Esophagus squamous epithelium (tissue), 4 donors: Measurements from ENCODE around the gene RHBDD1.

Experiments used
- CTCF ChIP-seq, 6 experiments: fragments of 450-650 bp in 4 of 6; fragments of 200-600 bp in 2 of 6; sonication (generic) in 2 of 6; IDR thresholded peaks; one replicate each; pipeline ENCODE4 v1.5.1; 2016 to 2019; ENCODE audit warnings: antibody characterized with exemption in 6 of 6, mild to moderate bottlenecking in 4 of 6, moderate library complexity in 4 of 6
- POLR2A ChIP-seq, 4 donors: fragments of 450-650 bp; IDR thresholded peaks; one replicate each; pipeline ENCODE4 v1.6.1; 2017; ENCODE audit warnings: antibody characterized with exemption in 4 of 4, mild to moderate bottlenecking in 4 of 4, moderate library complexity in 3 of 4

- TF ChIP-seq CTCF (IDR thresholded peaks at IDR 0.05) (no peak), POLR2A (IDR thresholded peaks at IDR 0.05) (no peak)
Observed at GRCh38 chr2:226953206-226953605, 117.4 kb downstream of the RHBDD1 start.
